Measurements from ENCODE around the gene TNRC18.

Gene TNRC18

DNA sequence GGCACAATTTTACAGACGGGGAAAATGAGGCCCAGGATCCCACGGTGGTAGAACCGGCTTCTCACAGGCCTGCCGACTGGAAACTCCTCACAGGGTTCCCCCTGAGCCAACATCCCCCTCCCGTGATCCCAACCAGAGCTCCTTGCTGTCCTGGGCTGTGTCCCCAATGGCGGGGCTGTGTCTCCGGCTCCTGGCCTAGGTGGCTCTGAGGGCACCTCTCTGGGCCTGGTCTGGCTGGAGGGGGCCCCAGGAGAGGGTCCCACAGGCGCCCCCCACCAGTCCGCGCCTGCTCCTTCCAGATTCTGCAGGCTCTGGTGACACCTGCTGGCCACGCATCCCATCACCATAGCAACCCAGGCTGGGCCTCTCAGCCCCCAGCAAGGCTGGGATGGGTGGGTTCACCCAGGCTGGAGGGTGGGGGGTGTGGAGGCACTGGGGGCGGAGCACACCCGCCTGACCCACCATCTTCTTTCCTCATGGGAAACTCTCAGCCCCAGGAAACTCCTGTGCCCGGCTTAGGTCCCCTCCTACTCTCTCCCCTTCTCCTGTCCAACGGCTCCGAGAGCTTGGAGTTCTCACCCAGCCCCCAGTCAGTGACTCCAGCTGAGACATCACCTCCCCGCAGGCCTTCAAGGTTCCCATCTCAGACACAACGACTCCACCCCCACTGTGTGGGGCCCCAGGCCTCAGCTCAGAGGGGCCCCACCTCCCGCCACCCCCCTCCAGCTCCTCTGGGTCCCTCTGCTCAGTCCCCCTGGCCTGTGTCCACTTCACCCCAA is 27.1 kb upstream of the TNRC18 start:
- no peak for DNase-seq (ENCODE audit: low read depth)

DNA sequence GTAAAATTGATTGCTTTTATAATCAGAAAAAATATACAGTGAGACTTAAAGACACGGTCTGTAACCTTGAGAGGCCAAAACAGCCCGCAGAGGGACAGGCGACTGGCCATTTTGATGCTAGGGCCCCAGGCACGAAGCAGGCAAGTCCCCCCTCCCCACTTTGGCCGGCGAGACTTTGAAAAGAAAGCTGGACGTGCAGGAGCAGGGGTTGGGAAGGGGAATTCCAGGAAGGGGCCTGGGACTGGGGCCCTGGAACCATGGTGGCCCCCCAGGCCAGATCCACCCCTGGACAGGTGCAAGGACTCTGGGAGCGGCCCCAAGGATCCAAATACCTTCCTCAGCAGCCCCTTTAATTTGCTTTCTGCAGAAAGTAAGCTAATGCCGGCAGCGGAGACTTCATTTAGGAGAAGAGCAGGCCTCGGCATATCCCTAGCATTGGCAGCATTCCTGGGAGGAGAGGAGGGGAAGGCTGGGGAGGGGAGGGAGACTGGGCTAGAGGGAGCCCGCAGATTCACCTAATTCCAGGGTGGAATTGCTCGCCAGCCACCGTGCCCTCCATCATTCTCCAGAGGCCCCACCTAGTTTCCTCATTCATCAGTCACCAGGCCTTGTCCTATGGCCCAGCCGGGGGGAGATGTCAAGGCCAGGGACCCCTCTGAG is 24.9 kb upstream of the TNRC18 start:
- no peak for DNase-seq (ENCODE audit: low read depth)

DNA sequence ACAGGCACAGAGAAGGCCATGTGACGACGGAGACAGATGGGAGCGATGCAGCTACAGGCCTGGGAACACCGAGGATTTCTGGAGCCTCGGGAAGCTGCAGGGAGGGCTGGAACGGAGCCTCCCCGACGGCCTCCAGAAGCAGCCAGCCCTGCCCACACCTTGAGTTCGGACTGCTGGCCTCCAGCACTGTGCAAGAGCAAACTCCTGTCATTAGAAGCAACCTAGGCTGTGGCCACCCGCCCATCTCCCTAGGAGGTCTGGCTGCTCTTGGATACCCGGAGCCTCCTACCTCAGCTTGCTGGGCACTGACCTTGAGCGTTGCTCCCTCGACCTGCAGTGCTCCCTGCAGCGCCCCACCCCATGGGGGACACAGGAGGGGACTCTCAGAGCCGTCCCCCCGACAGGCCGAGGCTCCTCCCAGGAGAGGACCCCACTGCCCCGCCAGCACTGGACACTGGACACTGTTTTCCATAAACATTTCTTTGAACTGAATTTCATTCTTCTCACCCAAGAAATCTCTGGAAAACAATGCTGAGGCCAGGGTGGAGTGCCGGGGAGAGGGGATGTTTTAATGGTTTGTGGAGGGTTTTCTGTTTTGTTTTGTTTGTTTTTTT is 22.5 kb upstream of the TNRC18 start:
- no peak for DNase-seq (ENCODE audit: low read depth)

DNA sequence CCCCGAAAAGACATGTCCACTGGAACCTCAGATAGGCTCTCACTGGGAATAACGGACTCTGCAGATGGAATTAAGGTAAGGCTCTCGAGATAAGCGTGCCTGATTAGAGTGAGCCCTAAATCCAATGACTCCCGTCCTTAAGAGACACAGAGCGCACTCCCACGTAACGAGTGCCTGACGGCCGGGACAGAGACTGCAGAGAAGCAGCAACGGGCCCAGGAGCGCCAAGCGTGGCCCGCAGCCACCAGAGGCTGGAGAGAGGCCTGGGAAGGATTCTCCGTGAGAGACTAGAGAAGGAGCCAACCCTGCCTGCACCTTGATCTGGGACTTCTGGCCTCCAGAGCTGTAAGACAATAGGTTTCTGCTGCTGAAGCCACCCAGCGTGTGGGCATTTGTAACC is 20.0 kb upstream of the TNRC18 start:
- DNase-seq (ENCODE audit: low read depth) = no peak

DNA sequence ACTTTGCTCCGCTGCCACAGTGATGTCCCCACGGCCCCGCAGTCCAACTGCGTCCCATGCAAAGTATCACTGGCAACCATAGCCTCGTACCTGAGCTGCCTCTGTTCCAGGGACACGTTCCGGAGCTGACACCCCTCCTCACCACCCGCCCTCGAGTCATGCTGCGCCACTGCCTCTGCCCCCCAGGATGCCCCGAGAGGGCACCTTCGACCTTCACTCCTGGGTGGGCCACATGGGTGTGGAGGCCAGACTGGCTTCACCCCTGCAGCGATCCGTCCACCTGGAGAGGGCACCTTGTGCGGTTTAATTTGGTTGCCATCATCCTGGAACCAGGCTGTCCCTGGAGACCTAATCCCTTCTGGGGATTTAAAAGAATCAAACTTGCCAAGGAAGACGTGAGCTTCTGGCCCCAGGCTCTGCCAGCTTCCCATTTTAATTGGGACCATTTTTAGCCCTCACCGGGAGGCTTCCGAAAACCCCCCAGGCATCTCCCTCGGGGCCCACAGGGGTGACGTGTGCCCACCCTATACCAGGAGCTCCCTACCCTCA is 19.2 kb upstream of the TNRC18 start:
- no peak for DNase-seq (ENCODE audit: low read depth)

DNA sequence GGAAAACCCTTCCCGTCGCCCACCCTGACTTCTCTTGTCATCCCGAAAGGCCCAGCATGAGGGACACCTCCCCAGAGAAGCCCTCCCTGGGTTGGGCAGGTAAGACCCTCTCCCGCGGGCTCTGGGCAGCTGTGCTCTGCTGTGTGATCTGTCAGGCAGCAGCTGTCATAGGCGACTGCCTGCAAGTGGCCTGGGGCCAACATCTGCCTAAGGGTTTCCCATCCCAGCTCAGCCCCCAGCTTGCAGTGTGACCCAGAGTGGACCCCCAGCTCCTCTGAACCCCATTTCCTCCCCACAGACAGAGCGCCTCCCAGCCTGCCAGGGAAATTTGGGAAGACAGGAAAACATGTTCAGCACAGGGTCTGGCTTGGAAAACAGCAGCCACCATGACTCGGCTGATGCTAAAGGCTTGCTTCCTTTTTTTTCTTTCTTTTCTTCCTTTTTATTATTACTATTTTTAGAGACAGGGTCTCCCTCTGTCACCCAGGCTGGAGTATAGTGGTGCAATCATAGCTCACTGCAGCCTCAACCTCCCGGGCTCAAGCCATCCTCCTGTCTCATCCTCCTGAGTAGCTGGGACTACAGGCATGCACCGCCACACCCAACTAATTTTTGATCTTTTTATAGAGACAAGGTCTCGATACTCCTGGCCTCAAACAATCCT is 18.3 kb upstream of the TNRC18 start:
- DNase-seq (ENCODE audit: low read depth) = no peak

DNA sequence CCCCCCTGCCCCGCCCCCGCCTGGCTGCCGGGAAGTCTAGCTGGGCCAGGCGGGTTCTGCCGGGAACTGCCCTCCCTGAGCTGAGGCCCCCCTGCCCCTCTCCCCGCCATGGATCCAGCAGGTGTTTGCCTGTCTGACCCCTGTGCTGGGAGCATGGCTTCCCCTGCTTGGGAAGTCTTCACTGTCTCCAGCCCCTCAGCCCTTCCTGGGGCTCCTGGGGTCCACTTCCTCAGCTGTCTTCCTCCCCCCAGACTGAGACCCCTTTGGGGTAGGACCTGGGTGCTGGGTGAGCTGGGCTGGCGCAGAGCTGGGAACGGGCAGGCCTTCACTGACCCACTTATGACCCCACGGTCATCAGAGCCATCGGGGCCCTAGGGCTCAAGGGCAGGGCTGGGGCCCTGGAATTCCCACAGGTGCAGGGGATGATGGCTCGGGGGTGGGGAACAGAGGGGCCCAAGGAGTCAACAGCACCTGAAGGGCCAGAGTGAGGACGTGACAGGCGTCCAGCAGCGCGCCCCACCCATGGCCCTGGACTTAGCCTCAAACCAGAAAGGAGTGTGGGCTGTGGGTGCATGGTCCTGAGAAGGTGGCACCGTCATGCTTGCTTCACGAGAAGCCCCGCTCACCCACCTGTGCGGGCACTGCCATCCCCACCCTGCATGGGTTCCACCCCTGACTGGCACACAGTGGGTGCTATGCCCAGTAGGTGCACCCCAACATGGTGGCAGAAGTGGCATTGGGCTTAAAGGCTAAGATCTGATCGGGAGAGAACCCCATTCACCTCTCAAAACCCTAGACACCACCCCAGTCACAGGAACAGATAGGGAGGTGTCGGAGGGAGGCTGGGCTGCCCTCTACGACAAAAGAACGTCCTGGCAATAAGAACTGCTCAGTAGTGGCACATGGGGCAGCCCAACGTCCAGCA is 16.2 kb upstream of the TNRC18 start:
- no peak for DNase-seq (ENCODE audit: low read depth)

DNA sequence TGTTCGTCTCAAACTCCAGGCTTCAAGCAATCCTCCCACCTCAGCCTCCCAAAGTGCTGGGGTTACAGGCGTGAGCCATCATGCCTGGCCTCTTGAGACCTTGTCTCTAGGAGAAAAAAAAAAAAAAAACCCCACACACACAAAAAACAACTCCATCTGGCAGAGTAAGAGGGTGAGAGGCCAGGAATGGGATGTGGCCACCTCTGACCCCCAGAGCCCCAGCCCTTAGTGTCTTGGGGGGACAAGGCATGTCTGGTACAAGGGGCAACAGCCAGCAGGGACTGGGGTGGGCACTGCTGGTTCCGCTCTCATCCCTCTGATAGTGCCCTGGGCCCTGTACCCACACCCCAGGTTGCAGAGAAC is 15.6 kb upstream of the TNRC18 start:
- DNase-seq (ENCODE audit: low read depth) = no peak

DNA sequence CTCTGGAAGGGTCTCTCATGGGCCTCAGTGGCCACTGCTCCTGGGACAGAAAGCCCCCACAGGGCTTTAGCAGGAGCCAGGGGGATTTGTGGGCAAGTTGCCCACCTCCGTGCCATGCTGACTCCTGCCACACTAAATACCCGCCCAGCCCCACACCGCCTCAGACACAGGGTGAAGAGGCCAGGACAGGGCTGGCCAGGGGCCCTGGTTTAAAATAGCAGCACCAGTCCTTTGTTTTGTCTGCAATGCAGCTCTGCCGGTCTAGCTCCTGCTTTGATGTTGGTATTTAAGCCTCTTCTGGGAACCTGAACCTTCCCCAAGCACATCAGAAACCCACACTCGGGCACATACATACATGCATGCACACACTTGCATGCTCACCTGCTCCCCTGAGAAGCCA is 14.4 kb upstream of the TNRC18 start:
- no peak for DNase-seq (ENCODE audit: low read depth)

DNA sequence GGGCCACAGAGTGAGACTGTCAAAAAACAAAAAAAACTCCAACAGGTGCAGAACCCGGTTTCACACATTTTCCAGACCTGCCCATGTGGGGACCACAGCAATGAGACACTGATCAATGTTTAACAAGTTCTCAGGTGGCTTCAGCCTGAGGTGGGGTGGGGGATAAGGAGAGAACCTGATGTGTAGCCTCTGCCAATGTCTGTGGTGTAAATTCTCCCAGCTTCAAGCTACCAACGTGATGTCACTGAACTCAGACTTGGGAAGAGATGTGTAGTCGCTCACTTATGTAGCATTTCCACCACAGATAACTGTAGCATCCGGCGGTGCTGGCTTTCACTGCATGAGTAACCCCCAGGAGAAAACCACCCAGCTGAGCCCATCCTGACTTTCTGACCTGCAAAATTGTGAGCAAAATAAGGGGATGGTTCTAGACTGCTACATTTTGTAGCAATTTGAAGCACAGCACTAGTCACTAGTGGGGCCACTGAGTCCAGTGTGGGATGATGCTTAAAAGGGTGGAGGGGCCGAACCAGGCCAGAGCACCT is 13.8 kb upstream of the TNRC18 start:
- DNase-seq (ENCODE audit: low read depth) = no peak

DNA sequence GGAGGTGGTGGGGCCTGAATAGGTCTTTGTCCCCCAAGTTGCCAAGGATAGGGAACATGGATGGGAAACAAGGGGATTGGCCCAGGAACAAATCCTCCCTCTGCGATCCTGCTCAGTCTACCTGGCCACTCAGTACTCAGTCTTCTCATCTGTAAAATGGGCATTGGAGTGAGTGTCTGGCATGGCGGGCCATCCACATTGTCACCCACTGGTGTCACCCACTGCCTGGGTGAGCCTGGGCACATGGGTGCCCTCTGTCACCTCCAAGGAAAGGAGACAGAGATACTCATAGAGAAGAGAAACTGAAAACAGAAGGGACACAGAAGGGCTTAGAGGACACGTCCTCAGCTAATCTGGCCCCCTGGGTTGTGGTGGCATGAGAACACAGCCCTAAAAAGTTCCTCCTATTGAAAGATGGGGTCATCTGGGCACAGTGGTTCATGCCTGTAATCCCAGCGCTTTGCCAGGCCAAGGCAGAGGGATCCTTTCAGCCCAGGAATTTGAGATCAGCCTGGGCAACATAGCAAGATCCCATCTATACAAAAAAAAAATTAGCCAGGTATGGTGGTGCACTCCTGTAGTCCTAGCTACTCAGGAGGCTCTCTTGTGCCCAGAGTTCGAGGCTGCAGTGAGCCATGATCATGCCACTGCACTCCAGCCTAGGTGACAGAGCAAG is 12.5 kb upstream of the TNRC18 start:
- DNase-seq (ENCODE audit: low read depth) = no peak

DNA sequence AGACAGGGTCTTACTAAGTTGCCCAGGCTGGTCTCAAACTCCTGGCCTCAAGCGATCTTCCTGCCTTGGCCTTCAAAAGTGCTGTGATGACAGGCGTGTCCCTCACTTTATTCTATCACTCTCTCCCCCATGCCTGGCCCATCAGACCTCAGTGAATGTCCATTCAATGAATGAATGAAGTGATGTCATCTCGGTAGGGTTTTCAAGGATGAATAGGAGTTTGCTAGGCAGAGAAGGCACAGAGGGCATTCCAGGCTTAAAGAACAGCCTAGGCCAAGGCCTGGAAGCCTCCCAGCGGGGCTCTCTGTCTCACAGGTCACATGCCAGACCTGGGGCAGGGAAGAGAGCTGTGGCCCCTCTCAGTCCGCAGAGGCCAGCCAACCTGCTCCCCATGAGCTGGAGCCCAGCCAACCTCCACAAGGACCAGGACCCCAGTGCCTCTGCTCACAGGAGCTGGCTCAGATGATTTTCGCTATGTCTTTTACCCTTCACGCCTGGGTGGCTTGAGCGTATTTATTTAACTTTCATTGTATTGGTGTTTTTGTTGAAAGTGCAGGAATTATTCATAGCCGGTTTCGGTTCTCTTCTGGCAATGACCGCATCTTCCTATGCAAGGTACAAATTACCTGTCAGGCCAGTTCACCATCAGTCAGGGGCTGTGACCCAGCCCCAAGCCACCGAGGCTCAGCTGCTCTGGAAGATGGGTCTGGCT is 11.8 kb upstream of the TNRC18 start:
- DNase-seq (ENCODE audit: low read depth) = no peak

DNA sequence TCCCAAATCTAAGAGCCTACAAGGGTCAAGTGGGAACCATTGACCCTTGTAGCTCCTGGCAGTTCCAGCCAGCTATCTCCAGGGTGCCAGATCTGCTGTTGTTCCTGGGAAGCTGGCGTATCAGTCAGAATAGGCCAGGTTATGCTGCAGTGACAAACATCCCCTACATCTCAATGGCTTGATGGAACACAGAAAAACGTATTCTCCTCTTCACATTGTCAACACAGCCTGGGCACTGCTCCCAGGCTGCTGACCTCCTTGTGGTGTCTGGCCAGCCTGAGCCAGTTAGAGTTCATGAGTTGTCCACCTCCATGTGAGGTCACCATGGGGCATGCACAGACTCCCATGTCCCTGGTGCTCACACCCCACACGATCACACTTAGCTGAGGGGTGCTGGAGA is 9.5 kb upstream of the TNRC18 start:
- no peak for DNase-seq (ENCODE audit: low read depth)

DNA sequence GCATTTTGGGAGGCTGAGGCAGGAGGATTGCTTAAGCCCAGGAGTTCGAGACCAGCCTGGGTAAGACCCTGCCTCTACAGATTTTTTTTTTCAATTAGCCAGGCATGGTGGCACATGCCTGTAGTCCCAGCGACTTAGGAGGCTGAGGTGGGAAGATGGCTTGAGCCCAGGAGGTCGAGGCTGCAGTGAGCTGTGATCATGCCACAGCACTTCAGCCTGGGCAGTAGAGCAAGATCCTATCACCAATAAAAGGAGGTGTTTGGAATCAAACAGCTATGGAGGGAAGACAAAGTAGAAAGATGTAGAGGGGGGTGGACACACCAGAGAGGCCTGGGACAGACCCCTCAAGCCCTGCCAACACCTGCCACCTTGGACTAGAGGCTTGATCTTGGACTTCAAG is 9.1 kb upstream of the TNRC18 start:
- DNase-seq (ENCODE audit: low read depth) = no peak

DNA sequence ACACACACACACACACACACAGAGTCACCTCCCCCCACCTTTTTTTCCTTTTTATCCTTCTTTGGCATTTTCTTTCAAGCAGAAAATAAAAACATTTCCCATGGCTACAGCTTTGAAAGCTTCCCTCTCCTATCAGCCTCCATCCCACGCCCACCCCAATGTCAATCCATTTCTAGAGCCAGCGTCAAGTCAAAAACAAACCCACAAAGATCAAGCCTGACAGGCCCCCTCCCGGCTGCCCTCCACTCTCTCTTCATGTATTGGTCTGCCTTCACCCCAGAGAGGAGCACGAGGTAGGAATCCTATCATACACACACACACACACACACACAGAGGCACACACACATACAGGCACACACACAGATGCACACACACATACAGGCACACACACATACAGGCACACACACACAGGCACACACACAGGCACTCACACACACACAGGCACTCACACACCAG is 8.0 kb upstream of the TNRC18 start:
- DNase-seq (ENCODE audit: low read depth) = no peak

DNA sequence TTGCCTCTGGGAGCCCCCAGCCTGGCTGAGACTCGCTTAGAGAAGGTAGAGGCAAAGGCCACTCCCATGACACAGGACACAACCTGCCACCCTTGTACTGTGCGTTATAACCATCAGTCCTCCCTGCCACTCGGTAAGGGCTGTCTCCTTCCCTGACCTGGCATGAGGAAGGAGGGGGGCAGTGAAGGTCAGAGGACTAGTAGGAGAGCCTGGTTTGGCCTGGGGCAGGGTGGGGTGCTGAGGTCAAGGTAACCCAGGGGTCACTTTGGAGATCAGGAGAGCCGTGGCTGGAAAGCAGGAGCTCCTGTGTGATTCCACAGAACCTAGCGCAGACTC is 6.9 kb upstream of the TNRC18 start:
- DNase-seq (ENCODE audit: low read depth) = no peak

DNA sequence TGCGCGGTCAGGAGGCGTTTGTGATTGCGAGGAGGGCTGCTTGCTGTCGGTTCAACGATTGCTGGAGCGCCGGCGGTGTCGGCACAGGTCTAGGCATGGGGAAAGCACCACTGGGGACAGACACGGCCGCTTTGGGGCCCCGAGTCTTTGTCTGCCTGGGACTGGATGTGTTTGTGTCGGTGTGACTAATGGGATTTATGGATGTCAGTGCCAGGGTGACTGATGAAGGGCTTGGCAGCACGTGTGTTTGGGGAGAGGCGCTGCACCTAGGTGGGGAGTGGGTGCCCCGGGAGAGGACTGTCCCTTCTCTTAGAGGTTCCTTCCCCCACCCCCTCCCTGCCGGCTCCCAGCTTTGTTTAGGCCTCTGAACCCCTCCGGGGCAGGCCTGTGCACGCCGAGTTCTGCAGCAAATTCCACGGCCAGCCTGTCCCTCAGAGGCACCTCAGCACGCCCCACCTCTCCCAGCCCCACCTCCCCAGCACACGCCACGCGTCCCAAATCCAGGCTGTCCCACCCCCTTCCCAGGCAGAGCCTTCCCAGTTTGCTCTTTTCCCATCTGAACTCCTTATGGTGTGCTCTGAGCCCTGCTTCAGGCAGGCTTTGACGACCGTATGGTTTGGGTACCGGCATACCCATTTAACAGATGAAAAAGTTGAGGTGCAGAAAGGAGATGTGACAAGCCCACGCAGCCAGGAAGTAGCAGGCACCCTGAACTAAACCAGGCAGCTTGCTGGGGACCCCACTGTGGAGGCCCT is 6.4 kb upstream of the TNRC18 start:
- no peak for DNase-seq (ENCODE audit: low read depth)

DNA sequence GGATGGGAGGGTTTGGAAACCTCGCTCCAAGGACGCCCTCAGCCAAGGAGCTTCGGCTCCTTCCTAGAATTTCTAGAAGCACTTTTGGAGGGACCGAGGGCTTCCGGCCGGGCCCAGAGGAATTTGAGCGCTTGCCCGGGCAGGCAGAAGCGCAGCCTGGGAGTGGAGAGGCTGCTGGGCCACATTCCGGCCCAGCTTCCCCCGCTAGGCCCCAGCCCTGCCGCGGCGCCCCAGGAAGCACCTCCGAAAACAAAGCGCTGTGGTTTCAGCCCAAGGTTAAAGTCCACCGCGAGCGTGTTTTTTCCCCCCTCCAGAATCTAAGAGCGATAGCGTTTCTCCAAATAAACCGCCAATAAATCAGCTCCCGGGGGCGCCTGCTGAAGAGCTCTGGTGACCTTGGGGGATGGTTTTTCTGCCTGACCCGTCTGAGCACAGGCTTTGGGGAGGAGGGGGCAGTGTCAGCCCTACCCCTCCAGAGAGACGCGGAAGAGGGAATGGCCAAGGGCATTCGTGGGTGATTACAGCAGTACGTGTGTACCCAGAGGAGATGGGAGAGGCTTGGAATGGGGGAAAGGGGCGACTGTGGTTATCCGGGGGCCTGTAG is 5.7 kb upstream of the TNRC18 start:
- DNase-seq (ENCODE audit: low read depth) = no peak

All from T-helper 22 cell (primary cell).